Cardiac fibroblast (primary cell): ENCODE measurements around the gene GNAO1.

Source experiments
- DNase-seq, 2 donors: peaks; one replicate each; pipeline versions ENCODE4 v3.0.0 to v3.0.0-alpha.2; 2010; ENCODE audit warnings: low read depth in 2 of 2
- H3K4me3 ChIP-seq, 2 donors: replicated peaks in 1 of 2; 1 replicate in 1 of 2; 2 replicates in 1 of 2; pipeline ENCODE4 v1.5.1; 2011; ENCODE audit warnings: low read depth in 2 of 2, low read length in 2 of 2, mild to moderate bottlenecking in 2 of 2, moderate library complexity in 1 of 2
- CTCF ChIP-seq: IDR thresholded peaks from one replicate; pipeline ENCODE4 v1.5.1; 2011; ENCODE audit warnings: low read depth, mild to moderate bottlenecking, low read length, inconsistent platforms

The GNAO1 gene

GRCh38 chr16:56203052-56203451 is 11.8 kb downstream of the GNAO1 start:
- H3K4me3 ChIP-seq, result no peak overlapping the region
- TF ChIP-seq CTCF, result peak; percentile 23
- peak in 1 of 2 donors; percentile 28 for DNase-seq

GRCh38 chr16:56204816-56205215 is 13.5 kb downstream of the GNAO1 start:
- TF ChIP-seq CTCF, result no peak
- no peak for DNase-seq
- no peak overlapping the region for H3K4me3 ChIP-seq

DNA sequence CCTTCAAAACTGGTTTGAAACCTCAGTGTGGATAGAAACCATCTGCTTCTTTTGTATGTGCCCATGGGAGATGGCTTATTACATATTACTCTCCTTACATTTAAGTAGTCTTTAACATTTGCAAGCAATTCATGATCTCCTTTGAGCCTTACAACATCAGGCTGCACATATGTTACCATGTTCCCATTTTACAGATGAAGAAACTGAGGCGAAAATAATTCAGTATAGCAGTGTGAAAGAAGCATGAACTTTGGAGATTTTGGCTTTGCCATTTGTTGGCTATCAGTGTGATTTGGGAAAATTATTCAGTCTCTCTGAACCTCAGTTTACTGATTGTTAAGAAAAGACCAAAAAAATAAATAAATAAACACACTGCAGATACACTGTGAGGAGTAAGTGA is 15.7 kb downstream of the GNAO1 start:
- DNase-seq, result no peak
- H3K4me3 ChIP-seq, result no peak overlapping the region
- no peak for TF ChIP-seq CTCF

GRCh38 chr16:56207421-56207820 is 16.1 kb downstream of the GNAO1 start:
- no peak for DNase-seq
- no peak overlapping the region for H3K4me3 ChIP-seq
- no peak for TF ChIP-seq CTCF

GRCh38 chr16:56211435-56211981 is 20.2 kb downstream of the GNAO1 start:
- no peak for TF ChIP-seq CTCF
- H3K4me3 ChIP-seq, result no peak overlapping the region
- no peak for DNase-seq

DNA sequence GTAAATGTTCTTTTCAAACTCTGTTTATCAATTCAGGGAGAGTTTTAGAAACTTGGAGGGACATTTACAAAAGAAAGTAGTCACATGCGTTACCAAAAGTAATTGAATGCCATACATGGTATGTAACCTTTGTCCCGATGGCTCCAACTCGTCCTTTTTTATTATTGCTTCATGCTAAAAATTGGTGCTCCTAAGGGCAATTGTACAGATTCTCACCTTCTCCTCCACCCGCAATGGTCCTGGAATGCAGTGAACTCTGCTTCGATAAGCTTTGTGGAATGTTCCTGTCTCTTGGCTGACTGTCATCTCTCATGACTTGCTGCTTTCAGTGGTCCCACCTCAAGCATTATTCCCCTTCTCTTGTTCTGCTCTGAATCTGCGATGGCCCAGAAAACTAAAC is 20.9 kb downstream of the GNAO1 start:
- no peak overlapping the region for H3K4me3 ChIP-seq
- DNase-seq, result no peak
- TF ChIP-seq CTCF, result no peak

DNA sequence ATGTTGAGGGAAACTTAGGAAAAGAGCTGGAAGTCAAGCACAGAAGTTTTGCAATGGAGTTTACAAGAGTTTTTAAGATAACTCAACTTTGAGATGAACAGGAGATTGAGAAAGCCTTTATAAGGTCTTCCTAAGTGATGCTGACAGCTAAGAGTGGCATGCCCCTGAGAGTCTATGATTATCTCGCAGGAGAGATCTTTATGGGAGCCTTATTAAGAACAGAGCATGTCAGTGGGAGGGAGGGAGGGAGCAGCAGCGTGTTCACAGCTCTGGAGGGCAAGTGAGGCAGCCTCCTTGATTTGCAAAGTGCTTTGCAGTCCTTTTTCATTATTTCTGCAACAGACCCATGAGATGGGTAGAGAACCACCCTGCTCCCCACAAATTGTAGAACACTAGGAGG is 30.7 kb downstream of the GNAO1 start:
- no peak overlapping the region for H3K4me3 ChIP-seq
- no peak for TF ChIP-seq CTCF
- no peak for DNase-seq
